Glomerular endothelial cell (primary cell): Measurements from ENCODE around the gene SYNGR1. TPM values are rescaled to one million over a fixed set of nuclear protein-coding genes. Genes with fewer than 3 reads are reported as not detected.
"Not testable (repeated sequence)": the region's sequence is repeated elsewhere in the genome, so short reads cannot be mapped to it uniquely, and the experiment has no call there.

Experiments used
- DNase-seq: peaks from one replicate; pipeline ENCODE4 v3.0.0-alpha.2; 2011; ENCODE audit warnings: low read depth, low spot score; ENCODE audit errors: extremely low read depth
- total RNA-seq: library from RNA; depleted of rRNA; stranded (reverse); fragments of >200 nt; gene quantifications from 2 replicates; pipeline ENCODE4 v1.2.3, GENCODE V29; 2015

The SYNGR1 gene
- total RNA-seq, 1 donor from 2014 or later, result 3.3 TPM

GRCh38 chr22:39395936-39396796 is 46.4 kb downstream of the SYNGR1 start:
- no peak for DNase-seq

- no peak for DNase-seq
Measured at GRCh38 chr22:39396797-39397195, 47.0 kb downstream of the SYNGR1 start.

DNA sequence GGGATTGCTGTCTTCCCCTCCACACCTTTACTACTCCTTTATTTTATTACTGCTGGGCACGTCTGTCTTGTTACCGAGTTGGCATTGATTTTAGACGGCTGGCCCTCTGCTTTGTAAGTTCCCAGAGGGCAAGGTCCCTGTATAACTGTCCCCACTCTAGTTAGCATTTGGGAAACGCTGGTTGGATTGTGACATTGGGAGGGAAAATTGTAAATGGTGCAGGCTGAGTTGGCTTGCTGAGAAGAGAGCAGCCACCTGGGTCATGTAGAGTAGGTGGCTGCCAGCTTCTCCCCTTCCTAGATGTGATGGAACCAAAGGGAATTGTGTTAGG is 51.5 kb downstream of the SYNGR1 start:
- DNase-seq, result no peak

DNA sequence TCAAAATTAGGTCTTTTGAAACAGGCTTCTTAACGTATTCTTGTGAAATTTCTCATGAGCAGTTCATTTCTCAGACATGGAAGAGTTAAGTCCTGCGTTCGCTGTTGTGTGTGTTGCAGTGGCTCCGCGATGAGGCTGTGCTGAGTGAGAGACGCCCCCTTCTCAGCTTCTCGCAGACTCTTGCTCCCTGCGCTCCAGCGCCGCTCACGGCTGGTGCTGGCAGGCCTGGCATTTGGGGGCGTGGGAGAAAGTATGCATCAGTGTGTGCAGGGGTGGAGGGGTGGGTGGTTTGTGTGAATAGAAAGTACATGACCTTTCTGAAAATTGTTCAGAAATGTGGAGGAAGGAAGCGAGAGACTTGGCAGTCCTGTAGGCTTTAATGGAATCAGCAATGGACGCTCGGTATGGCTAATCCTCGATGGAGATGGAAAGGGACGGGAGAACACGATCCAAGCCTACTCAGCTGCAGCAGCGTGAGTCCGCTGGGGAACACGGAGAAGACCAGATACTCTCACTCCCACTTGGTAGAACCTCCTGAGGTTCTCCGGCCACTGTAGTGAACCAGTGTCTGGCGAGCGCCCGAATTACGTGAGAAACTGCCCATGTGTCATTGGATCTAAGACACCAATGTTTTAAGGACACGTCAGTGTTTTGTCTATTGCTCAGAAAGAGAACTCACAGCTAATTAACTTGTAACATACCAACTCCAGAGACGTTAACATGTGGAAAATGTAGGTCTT is 55.7 kb downstream of the SYNGR1 start:
- no peak for DNase-seq

- DNase-seq, result no peak
Measured at GRCh38 chr22:39408173-39408572, 58.4 kb downstream of the SYNGR1 start.

GRCh38 chr22:39408807-39409206 is 59.0 kb downstream of the SYNGR1 start:
- no peak for DNase-seq

DNA sequence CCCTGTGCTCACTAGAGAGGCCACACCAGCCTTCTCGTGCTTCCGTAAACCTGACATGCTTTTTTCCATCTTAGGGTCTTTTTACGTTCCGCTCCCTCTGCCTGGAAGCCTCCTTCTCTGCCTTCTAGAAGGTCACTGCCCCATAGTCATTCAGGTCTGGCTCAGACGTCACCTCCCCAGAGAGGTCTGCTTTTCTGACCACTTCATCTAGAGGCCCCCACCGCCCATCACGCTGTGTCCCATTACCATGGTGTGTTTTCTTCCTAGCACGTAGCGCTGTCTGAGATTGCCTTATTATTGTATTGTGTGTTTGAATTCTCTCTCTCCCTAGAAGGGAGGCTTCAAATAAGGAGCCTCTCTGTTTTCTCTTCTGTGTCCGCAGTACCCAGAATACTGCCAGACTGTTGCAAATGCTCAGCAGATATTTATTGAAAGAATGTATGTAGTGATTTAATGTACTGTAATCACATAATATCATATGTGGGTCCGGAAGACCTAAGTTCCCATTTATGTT is 59.8 kb downstream of the SYNGR1 start:
- DNase-seq, result no peak

GRCh38 chr22:39410264-39410663 is 60.5 kb downstream of the SYNGR1 start:
- no peak for DNase-seq

GRCh38 chr22:39411828-39412365 is 62.1 kb downstream of the SYNGR1 start:
- not testable (repeated sequence) for DNase-seq

- not testable (repeated sequence) for DNase-seq
Measured at GRCh38 chr22:39413204-39413603, 63.4 kb downstream of the SYNGR1 start.

GRCh38 chr22:39414377-39414776 is 64.6 kb downstream of the SYNGR1 start:
- no peak for DNase-seq

DNA sequence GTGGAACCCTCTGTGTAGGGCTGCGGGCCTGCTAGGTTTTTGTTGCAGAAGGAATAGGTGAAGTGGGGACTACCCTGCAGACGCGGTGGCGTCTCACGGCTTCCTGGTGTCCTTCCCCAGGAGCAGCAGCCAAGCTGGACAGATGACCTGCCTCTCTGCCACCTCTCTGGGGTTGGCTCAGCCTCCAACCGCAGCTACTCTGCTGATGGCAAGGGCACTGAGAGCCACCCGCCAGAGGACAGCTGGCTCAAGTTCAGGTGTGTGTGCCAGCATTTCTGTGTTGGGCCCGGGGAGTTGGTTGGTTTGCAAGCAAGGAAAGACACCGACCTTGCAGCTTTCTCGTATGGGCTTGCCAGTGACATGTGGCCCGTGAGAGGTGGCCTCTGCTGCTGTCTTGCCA is 65.1 kb downstream of the SYNGR1 start:
- DNase-seq, result no peak

- DNase-seq, result no peak
Measured at GRCh38 chr22:39415506-39415905, 65.7 kb downstream of the SYNGR1 start.

GRCh38 chr22:39416319-39416718 is 66.5 kb downstream of the SYNGR1 start:
- DNase-seq, result no peak

DNA sequence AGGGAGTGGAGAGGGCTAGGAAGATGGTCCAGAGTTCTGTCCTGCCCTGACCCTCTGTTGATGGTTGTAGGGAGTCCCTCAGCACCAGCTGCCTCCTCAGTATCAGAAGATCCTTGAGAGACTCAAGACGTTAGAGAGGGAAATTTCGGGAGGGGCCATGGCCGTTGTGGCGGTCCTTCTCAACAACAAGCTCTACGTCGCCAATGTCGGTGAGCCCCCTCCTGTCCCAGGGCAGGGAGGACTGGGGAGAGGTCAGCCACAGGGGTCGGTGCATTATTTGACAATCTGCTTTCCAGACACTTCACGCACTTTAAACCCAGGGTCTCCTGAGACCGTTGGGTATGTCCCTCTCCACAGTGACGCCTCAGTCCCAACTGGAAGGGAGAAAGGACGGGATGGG is 67.8 kb downstream of the SYNGR1 start:
- DNase-seq, result no peak

DNA sequence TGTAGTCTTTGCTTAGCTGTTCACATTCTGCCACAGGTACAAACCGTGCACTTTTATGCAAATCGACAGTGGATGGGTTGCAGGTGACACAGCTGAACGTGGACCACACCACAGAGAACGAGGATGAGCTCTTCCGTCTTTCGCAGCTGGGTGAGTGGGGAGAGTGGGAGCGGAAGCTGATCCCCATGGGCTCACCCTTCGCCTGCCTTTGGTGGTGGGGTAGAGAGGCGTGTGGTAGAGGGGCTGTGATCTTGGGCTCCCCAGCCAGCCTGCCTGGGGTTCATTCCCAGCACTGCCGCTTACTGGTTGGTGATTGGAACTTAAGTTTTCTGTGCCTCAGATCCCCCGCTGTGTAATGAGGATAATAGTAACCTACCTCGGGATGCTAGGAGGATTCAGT is 68.9 kb downstream of the SYNGR1 start:
- no peak for DNase-seq

DNA sequence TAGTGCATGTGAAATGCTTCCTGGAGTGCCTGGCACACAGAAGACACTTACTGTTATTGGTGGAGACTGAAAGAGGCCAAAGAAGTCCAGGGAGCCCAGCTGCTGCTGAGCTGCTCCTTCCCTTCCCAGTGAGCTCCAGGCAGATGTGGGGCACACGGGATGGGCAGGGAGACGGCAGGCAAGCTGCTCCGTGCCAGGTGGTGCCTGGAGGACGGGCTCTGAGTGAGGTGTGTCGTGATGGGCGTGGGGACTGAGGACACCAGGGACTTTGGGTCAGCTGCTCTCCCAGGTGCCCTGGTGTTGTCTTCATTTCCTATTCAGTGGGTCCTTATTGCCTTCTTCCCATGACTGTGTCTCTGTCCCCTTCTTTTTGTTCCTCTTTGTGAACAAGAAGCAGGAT is 69.3 kb downstream of the SYNGR1 start:
- no peak for DNase-seq

DNA sequence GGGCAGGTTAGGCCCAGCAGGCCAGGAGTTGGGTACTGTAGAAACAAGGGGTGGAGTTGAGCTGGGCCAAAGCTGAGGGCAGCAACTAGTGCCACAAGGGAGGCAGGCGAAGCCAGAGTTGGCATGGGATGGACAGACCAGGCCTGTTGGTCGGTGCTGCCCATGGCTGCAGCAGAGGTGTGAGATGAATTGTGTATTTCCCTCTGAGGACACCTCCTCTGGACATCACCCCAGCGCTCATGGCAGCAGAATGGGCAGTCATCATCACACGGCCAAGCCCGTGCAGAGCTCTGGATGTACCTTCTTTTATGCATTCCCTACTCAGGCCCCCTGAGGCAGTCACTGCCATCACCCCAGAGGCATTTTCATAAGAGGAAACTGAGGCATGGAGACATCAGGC is 70.1 kb downstream of the SYNGR1 start:
- DNase-seq, result no peak

DNA sequence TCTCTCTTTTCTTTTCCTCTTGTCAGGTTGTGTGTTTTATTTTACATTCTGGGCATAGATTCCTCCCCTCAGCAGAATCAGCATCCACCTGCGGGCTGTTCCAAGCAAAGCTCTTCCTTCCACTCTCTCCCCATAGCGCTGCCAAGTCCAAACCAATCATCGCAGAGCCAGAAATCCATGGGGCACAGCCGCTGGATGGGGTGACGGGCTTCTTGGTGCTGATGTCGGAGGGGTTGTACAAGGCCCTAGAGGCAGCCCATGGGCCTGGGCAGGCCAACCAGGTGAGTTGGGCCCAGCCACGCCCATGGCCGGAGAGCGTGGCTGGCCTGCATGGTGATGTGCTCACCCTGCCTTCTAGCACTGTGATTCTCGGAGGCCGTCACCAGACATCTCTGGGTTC is 71.9 kb downstream of the SYNGR1 start:
- no peak for DNase-seq

DNA sequence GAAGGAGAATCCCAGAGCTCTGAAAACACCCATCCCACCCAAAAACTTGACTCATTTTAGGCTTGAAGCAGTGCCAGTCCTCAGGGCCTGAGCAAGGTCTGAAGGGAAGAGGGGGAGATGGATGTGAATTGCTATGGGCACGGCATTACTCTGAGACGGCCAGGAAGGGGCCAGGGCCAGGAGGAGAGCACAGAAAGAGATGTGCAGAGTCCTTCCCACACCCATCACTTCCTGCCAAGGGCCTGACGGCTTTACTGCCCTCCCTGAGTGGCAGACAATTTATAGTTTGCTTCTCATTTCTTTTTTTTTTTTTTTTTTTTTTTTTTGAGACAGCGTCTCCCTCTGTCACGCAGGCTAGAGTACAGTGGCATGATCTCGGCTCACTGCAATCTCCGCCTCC is 72.3 kb downstream of the SYNGR1 start:
- no peak for DNase-seq

GRCh38 chr22:39422721-39423120 is 72.9 kb downstream of the SYNGR1 start:
- DNase-seq, result no peak

DNA sequence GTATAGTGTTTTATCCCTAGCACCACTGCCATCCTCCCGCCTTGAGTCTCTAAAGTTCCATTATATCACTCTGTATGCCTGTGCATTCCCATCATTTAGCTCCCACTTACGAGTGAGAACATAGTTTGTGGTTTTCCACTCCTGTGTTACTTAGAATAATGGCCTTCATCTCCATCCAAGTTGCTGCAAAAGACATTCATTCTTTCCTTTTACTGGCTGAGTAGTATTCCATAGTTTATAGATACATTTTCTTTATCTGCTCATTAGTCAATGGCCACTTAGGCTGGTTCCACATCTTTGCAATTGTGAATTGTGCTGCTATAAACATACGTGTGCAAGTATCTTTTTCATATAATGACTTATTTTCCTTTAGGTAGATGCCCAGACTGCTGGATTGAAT is 74.2 kb downstream of the SYNGR1 start:
- no peak for DNase-seq
